DMS79 (cell line): ENCODE data around the gene LRP2.

Source experiments
- DNase-seq: peaks from one replicate; lab custom pipeline; 2025; lab: John Stamatoyannopoulos, UW

Gene LRP2

GRCh38 chr2:169240405-169240804 lies 121.9 kb downstream of the LRP2 start:
- DNase-seq: no peak

DNA sequence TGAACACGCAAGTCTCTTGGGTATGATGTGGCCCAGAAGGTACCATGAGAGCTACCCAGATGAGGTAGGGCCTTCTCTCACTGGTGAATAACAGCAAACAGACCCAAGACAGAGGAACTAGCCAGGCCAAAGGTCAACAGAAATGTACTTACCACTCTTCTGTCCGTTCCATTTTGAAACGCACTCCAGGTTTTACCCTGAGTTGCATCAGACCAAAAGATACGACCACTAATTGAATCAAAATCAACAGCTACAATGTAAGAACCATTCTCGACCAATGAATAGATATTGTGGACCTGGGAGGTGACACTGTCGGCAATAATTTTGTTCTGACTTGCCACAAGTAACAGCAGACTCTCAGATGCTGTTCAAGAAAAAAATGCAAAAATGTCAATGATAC lies 124.4 kb downstream of the LRP2 start:
- no peak for DNase-seq

- DNase-seq: no peak
Measured at GRCh38 chr2:169237286-169237685, 125.0 kb downstream of the LRP2 start.

DNA sequence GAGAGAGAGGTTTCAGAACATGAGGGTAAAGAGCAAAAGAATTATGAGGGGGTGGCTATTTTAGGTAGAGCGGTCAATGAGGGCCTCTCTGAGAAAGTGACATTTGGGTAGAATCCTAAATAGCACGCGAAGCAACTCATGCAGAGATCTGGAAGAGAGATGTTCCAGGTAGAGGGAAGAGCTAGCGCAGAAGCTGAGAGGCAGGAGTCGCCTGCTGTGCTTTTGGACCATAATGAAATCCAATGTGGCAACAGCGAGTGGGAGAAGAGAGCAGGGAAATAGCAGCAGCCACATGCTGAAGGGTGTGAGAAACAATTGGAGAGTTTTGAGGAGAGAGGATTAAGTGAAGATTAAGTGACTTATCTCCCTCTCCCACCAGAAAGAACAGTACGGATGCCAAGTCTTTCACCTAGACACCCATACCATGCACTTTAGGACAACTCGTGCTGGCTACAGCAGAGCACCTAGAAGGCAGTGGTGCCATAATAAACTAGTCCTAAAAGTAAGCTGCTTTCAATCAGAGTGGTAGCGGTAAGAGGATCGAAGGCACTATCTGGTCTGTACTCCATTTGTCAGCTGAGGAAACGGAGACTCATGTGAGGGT lies 129.7 kb downstream of the LRP2 start:
- no peak for DNase-seq

DNA sequence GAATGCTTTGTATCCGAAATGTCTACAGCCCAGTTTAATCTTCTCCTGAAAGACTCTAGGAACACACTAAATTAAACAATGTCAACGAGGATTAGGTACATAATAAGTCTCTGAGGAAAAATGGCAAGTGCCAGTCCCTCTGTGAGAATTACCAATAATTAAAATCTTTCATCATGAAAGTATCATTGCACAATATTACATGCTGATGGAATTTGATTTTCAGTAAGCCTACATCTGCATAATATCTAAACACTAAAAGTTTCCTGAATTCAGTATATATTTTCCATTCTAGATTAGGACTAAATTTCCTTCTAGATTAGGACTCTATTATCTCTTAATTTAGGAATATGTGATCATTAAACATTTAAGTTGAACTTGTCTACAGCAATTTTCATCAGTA lies 132.1 kb downstream of the LRP2 start:
- no peak for DNase-seq

DNA sequence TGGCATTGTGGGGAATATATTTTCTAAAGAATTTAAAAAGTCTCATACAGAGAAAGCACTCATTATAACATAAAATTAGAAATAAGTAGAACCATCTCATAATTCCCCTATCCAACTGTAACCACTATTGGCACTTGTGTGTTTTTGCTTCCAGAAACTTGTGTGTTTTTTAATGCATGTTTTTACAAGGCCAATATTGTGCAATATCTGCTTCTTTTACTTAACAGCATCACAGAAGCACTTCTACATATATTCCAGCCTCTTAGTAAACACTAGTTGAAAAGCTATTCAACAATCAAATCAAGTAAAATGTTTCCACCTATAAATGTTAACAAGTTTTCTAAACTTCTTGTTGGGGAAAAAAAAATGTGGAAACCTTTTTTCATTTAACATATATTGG lies 132.7 kb downstream of the LRP2 start:
- no peak for DNase-seq

DNA sequence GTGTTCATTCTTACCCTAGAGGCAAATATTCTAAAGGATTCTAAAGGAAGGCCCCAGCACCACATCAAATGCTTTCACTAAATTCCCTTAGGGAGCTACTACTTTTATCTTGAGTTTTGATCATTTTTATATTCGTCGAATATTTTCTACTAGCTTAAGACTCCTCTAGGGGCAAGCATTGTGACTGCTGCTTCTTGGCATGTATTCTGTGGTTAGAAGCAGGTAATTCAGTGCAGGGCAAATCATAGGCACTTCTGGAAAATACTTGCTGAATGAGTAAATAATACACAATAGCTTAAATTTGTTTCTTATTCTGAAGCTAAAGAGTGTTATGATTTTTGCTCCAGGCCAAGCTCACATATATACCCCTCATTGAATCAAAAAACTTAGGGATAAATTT lies 136.4 kb downstream of the LRP2 start:
- no peak for DNase-seq

GRCh38 chr2:169225233-169225750 lies 137.0 kb downstream of the LRP2 start:
- DNase-seq: no peak

DNA sequence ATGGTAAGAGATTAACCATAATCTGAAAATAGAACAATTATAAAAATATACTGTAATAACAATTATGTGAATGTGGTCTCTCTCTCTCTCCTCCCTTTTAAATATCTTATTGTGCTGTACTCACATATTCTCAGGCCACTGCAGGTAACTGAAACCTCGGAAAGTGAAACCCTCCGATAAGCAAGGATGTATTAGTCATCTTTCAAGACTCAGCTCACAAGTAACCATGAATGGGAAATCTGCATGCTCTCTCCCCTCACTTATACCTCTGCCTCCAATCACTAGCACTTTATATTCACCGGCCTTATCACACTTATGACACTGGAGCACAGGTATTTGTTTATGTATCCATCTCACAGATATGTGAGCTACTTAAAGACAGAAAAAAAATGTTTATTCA lies 139.7 kb downstream of the LRP2 start:
- DNase-seq: no peak

GRCh38 chr2:169221745-169222369 lies 140.5 kb downstream of the LRP2 start:
- DNase-seq: no peak

DNA sequence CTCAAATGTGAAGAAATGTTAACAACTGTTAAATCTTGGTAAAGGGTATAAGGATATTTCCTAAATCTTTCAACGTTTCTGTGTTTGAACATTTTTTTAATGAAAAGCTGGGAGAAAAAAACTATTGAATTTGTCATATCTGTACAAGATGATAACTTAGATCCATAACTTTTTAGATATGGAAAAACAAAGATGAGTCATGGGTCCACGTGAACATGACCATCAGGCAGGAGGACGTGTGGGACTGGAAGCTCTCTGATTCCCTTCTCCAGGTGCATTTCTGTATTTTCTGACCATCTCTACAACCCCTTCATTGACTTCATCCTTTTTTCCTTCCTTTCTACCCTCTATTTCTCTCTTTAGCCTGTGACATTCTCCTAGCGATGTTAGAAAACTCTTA lies 151.4 kb downstream of the LRP2 start:
- no peak for DNase-seq

DNA sequence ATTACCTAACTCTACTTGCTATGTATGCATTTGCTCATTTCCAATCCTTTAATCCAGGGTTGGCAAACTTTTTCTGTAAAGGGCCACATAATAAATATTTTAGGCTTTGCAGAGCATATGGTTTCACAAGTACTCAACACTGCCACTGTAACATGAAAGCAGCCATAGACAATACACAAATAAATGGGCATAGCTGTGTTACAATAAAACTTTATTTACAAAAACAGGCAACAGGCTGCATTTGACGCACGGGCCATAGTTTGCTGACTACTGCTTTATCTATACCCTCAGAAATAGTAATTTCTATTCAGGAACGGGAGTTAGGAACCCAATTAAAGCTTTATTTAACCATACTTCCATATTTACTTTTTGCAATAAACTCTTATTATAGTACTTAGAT lies 154.3 kb downstream of the LRP2 start:
- no peak for DNase-seq

- no peak for DNase-seq
Measured at GRCh38 chr2:169205176-169205575, 157.2 kb downstream of the LRP2 start.

DNA sequence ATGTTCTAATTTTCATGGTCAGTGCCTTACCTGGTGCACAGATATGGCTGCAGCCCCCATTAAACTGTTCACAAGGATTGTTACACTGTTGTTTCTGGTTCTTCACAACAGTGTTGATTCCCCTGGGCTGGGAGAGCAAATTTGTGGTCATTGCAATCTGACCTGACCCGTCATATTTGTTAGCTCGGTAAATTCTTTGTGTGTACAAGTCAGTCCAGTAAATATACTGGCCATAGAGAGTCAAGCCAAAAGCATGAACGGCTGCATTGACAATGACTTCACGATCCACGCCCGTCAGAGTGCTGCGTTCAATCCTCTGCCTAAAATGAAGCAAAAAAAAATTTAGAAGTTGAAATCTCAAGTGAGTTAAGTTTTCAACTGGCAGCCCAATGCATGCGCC lies 158.4 kb downstream of the LRP2 start:
- DNase-seq: no peak

DNA sequence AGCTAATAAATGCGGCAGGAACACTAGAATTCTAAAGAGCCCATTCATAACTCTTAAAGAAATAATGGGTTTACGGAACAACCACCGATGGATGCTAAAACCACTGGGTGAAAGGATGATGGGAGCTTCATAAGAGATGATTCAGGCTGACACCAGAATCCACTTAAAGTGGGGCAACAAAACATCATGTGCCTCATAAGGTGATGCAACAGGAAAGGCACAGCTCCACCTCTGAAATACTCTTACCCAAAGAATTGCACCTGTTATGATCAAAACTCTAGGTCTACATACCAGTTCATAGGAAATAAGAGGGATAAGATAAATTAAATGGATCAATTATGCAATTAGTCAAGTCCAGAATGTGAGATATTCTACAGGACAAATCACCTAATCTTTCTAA lies 161.6 kb downstream of the LRP2 start:
- DNase-seq: no peak

GRCh38 chr2:169193618-169194017 lies 168.7 kb downstream of the LRP2 start:
- no peak for DNase-seq

DNA sequence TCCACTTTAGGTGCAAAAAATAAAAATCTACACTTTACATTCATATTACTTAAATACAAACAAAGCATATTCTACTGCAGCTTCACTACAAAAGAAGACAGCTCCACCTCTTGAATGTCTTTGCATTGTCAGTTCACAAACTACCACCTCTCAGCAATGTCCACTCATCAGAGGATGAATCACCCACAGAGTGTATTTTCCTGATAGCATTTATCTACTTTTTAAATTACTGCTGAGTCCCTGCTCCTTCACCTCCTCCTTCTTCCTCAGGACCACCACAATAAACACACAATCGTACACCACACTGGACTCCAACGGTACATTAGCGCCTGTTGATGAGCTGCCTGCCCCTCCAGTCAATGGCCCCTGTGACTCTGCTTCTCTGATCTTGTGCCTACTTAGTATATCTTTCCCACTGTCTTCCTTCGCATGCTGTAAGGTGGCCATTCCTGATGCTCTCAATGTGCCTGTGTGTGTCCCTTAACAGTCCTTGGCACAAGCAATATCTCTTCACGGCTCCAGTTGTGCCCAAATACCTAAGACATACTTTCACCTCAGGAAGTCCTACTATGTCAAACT lies 172.0 kb downstream of the LRP2 start:
- no peak for DNase-seq

DNA sequence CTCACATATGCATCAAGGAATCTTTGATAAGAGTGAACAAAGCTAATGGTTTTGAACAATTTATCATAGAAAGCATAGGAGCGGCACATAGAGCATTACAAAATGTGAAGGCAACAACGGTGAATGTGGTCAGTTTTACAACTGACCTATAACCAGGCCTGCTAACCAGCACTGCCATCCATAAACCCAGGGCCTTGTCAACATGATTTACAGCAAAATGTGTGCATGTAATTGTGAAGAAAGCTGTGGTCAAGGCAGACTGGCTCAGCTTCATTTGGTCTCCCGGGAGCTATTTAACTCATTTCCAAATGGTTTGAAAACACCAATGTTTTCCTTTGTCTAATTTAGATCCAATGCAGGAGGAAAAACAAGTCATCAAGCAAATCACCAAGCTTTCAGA lies 173.2 kb downstream of the LRP2 start:
- DNase-seq: no peak

- DNase-seq: no peak
Measured at GRCh38 chr2:169185711-169186110, 176.6 kb downstream of the LRP2 start.

DNA sequence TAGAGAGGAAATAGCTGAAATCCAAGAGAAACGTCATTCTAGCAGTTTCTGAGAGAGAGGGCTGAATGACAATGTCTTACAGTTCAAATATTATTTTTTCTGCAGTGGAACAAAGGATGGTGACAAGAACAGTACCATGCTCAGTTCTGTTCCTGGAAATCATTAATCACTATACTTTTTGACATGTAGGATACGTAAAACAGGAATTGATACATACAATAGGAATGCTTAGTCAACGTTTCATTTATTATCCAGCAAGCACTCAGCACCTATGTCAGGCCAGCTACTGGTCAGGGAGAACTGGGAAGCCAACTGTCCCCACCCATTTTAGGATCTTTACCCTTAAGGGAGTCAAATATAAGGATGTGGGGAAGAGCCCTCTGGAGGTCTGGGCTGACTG lies 178.3 kb downstream of the LRP2 start:
- DNase-seq: no peak

- DNase-seq: no peak
Measured at GRCh38 chr2:169182573-169182972, 179.8 kb downstream of the LRP2 start.

- DNase-seq: no peak
Measured at GRCh38 chr2:169178804-169179390, 183.4 kb downstream of the LRP2 start.

GRCh38 chr2:169178364-169178763 lies 184.0 kb downstream of the LRP2 start:
- no peak for DNase-seq
